H9 (cell line): ENCODE measurements around the gene SLC4A3. TPM values are rescaled to one million over a fixed set of nuclear protein-coding genes. Genes with fewer than 3 reads are reported as not detected.
A peak's percentile ranks its signal among the peaks of the same experiment; 100 is the strongest.

ENCODE experiments used
- DNase-seq: peaks from one replicate; pipeline ENCODE4 v3.0.0-alpha.2; 2017
- H2AFZ ChIP-seq: one replicate; pipeline ENCODE4 v1.6.1; 2013; ENCODE audit warnings: mild to moderate bottlenecking, low read length, control low read depth, moderate library complexity
- H2AK5ac ChIP-seq: 2 replicates; pipeline ENCODE4 v1.6.1; 2013; ENCODE audit warnings: low read length, control low read depth, mixed read lengths; ENCODE audit not compliant: insufficient read length
- H2BK120ac ChIP-seq: one replicate; pipeline ENCODE4 v1.6.1; 2013; ENCODE audit warnings: low read depth, mild to moderate bottlenecking, low read length, control low read depth, inconsistent platforms; ENCODE audit not compliant: poor library complexity, severe bottlenecking
- H2BK12ac ChIP-seq: 2 replicates; pipeline ENCODE4 v1.6.1; 2013; ENCODE audit warnings: low read length, control low read depth, mixed read lengths, low read depth; ENCODE audit not compliant: insufficient read length
- H2BK15ac ChIP-seq: 2 replicates; pipeline ENCODE4 v1.6.1; 2013; ENCODE audit warnings: low read depth, low read length, control low read depth
- H2BK20ac ChIP-seq: one replicate; pipeline ENCODE4 v1.6.1; 2013; ENCODE audit warnings: low read depth, mild to moderate bottlenecking, low read length, control low read depth, inconsistent platforms; ENCODE audit not compliant: poor library complexity, severe bottlenecking
- H2BK5ac ChIP-seq: 2 replicates; pipeline ENCODE4 v1.6.1; 2013; ENCODE audit warnings: low read length, control low read depth, mixed read lengths; ENCODE audit not compliant: insufficient read length
- H3K14ac ChIP-seq: 2 replicates; pipeline ENCODE4 v1.6.1; 2013; ENCODE audit warnings: low read length, control low read depth; ENCODE audit not compliant: insufficient read depth
- H3K18ac ChIP-seq: 2 replicates; pipeline ENCODE4 v1.6.1; 2013; ENCODE audit warnings: low read depth, mild to moderate bottlenecking, mixed read lengths, low read length, control low read depth; ENCODE audit not compliant: insufficient read length
- H3K23ac ChIP-seq: 2 replicates; pipeline ENCODE4 v1.6.1; 2013; ENCODE audit warnings: low read length, control low read depth, mixed read lengths, low read depth; ENCODE audit not compliant: insufficient read length
- H3K23me2 ChIP-seq: 2 replicates; pipeline ENCODE4 v1.6.1; 2013; ENCODE audit warnings: low read depth, mild to moderate bottlenecking, mixed read lengths, low read length, control low read depth; ENCODE audit not compliant: insufficient read length, poor library complexity, severe bottlenecking
- H3K27ac ChIP-seq: 2 replicates; pipeline ENCODE4 v1.5.1; 2013; ENCODE audit warnings: low read length, control low read depth, mixed read lengths, low read depth; ENCODE audit not compliant: insufficient read length
- H3K27me3 ChIP-seq: 2 replicates; pipeline ENCODE4 v1.6.1; 2013; ENCODE audit warnings: low read length, control low read depth, inconsistent platforms; ENCODE audit not compliant: insufficient read depth
- H3K4ac ChIP-seq: 2 replicates; pipeline ENCODE4 v1.6.1; 2013; ENCODE audit warnings: low read depth, mild to moderate bottlenecking, control low read depth, inconsistent platforms, low read length, moderate library complexity
- H3K4me1 ChIP-seq: 2 replicates; pipeline ENCODE4 v1.6.1; 2013; ENCODE audit warnings: low read length, control low read depth, inconsistent platforms; ENCODE audit not compliant: insufficient read depth
- H3K4me2 ChIP-seq: 2 replicates; pipeline ENCODE4 v1.6.1; 2013; ENCODE audit warnings: low read length, control low read depth, mixed read lengths; ENCODE audit not compliant: insufficient read length, insufficient read depth
- H3K56ac ChIP-seq: 2 replicates; pipeline ENCODE4 v1.6.1; 2013; ENCODE audit warnings: low read depth, mild to moderate bottlenecking, mixed read lengths, low read length, control low read depth; ENCODE audit not compliant: insufficient read length
- H3K79me1 ChIP-seq: 2 replicates; pipeline ENCODE4 v1.6.1; 2013; ENCODE audit warnings: low read depth, mild to moderate bottlenecking, moderate library complexity, low read length, control low read depth, inconsistent platforms; ENCODE audit not compliant: insufficient read depth, poor library complexity, severe bottlenecking
- H3K79me2 ChIP-seq: 2 replicates; pipeline ENCODE4 v1.6.1; 2013; ENCODE audit warnings: low read length, control low read depth, inconsistent platforms; ENCODE audit not compliant: insufficient read depth
- H3K9ac ChIP-seq: 2 replicates; pipeline ENCODE4 v1.6.1; 2013; ENCODE audit warnings: low read length, control low read depth, mixed read lengths; ENCODE audit not compliant: insufficient read length; ENCODE audit errors: extremely low read depth
- H3K9me3 ChIP-seq: one replicate; pipeline ENCODE4 v1.6.1; 2013; ENCODE audit warnings: low read depth, low read length, inconsistent platforms; ENCODE audit not compliant: control insufficient read depth
- H3T11ph ChIP-seq: one replicate; pipeline ENCODE4 v1.6.1; 2013; ENCODE audit warnings: mild to moderate bottlenecking, low read length, control low read depth, inconsistent platforms
- H4K20me1 ChIP-seq: one replicate; pipeline ENCODE4 v1.6.1; 2013; ENCODE audit not compliant: control insufficient read depth, insufficient read length, insufficient read depth
- H4K5ac ChIP-seq: 2 replicates; pipeline ENCODE4 v1.6.1; 2013; ENCODE audit warnings: low read depth, mild to moderate bottlenecking, mixed read lengths, low read length, control low read depth; ENCODE audit not compliant: insufficient read length
- H4K8ac ChIP-seq: replicated peaks from 2 replicates; pipeline ENCODE4 v1.6.1; 2013; ENCODE audit warnings: low read length, control low read depth, mixed read lengths, low read depth; ENCODE audit not compliant: insufficient read length
- H4K91ac ChIP-seq: 2 replicates; pipeline ENCODE4 v1.6.1; 2013; ENCODE audit warnings: low read depth, mild to moderate bottlenecking, moderate library complexity, mixed read lengths, low read length, control low read depth; ENCODE audit not compliant: insufficient read length
- H3K27ac Mint-ChIP-seq, 3 experiments: 2 replicates in 2 of 3; 3 replicates in 1 of 3; pipeline ENCODE4 v1.8.0; 2020 to 2021; ENCODE audit warnings: mixed read lengths in 3 of 3, mild to moderate bottlenecking in 1 of 3, moderate library complexity in 1 of 3
- H3K27me3 Mint-ChIP-seq: 2 replicates; pipeline ENCODE4 v1.8.0; 2021; ENCODE audit warnings: low read depth, mild to moderate bottlenecking, moderate library complexity, mixed read lengths
- H3K36me3 Mint-ChIP-seq, 3 experiments: 2 replicates in 2 of 3; 3 replicates in 1 of 3; pipeline ENCODE4 v1.8.0; 2020 to 2021; ENCODE audit warnings: low read depth in 3 of 3, mixed read lengths in 3 of 3; ENCODE audit not compliant: insufficient read depth in 1 of 3
- H3K4me1 Mint-ChIP-seq, 2 experiments: 2 replicates each; pipeline ENCODE4 v1.8.0; 2020; ENCODE audit warnings: mixed read lengths in 2 of 2
- H3K4me3 Mint-ChIP-seq, 2 experiments: 2 replicates in 1 of 2; 3 replicates in 1 of 2; pipeline ENCODE4 v1.8.0; 2020 to 2021; ENCODE audit warnings: mild to moderate bottlenecking in 2 of 2, mixed read lengths in 2 of 2, moderate library complexity in 1 of 2
- H3K9me3 Mint-ChIP-seq, 2 experiments: 2 replicates in 1 of 2; 3 replicates in 1 of 2; pipeline ENCODE4 v1.8.0; 2020; ENCODE audit warnings: mild to moderate bottlenecking in 2 of 2, mixed read lengths in 2 of 2, moderate library complexity in 1 of 2
- WGBS: extraction: QIAGEN DNeasy Blood & Tissue Kit; methylation state at CpG from one replicate; pipeline ENCODE4 v1.1.7; 2013; ENCODE audit warnings: missing lambda C conversion rate, low lambda C conversion rate, mixed read lengths; ENCODE audit not compliant: insufficient read length; ENCODE audit errors: extremely low coverage; 5-methylcytosine and 5-hydroxymethylcytosine counted together
- total RNA-seq: library from RNA; stranded (reverse); gene quantifications from 2 replicates; pipeline ENCODE4 v1.2.1, GENCODE V29; 2021
- TF ChIP-seq, protein P1 (sequence below): fragments of 200-600 bp; sonication (generic); conservative IDR thresholded peaks from 3 replicates; pipeline ENCODE4 v1.8.0; 2021; ENCODE audit warnings: antibody characterized with exemption, mild to moderate bottlenecking

The SLC4A3 gene
- total RNA-seq, 1 experiment from 2014 or later = 11.1 TPM

DNA sequence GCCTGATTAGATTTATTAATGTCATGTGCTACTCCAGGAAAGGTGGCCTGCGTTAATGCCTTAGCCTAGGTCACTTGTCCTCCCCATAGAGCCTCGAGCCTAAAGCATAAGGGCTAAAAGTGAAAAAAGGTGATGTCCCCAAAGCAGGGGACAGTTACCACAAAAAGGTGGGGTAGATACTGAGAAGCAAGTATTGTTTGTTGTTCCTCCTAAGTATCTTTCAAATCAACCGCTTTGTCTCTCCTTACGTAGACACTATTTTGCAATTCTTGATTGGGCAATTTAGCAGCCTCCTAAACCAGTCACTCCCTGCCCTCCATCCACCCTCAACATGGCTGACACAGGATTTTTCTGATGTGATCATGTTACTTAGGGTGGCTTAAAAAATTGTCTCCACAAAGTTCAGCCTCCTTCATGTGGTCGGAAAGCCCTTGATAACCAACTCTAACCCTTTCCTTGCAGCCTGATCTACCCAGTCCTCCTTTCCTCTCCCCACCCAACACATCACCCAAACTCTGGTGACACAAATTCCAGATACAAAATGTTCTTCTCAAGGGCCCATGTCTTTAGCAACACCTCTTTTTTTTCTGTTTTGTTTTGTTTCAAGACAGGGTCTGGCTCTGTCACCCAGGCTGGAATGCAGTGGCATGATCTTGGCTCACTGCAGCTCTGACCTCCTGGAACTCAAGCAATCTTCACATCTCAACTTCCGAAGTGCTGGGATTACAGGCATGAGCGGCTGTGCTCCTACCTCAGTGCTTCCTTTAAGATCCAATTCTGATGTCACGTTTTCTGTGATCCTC is 48.4 kb upstream of the SLC4A3 start:
- Histone ChIP-seq H3K18ac (no peak overlapping the region), H3K9me3 (no peaks in the 10 kb centered on the region), H3K27ac (no peak overlapping the region), H3K4ac (no peak overlapping the region), H3K79me2 (no peaks in the 10 kb centered on the region), H4K5ac (no peak overlapping the region), H4K91ac (no peak overlapping the region), H3K56ac (no peak overlapping the region), H3K23me2 (no peaks in the 10 kb centered on the region), H2BK5ac (no peak overlapping the region), H3K4me2 (no peak overlapping the region), H3K9ac (no peak overlapping the region), H3K4me1 (peaks cover 5% of the 10 kb centered on the region; the same call in 1 of the 2 replicates), H2BK15ac (no peak overlapping the region), H4K20me1 (no peaks in the 10 kb centered on the region), H2BK12ac (no peak overlapping the region), H4K8ac (no peak overlapping the region), H3K14ac (no peak overlapping the region), H2BK20ac (no peak overlapping the region), H3K27me3 (no peaks in the 10 kb centered on the region; the same call in 1 of the 2 replicates), H2BK120ac (no peak overlapping the region), H2AFZ (no peak overlapping the region), H3T11ph (no peak overlapping the region), H3K23ac (no peak overlapping the region), H2AK5ac (no peak overlapping the region), H3K79me1 (no peaks in the 10 kb centered on the region)
- Mint-ChIP-seq H3K9me3 (no peaks in the 10 kb centered on the region; a peak in 1 of 5 replicates), H3K27me3 (peaks cover 10% of the 10 kb centered on the region), H3K4me3 (no peak overlapping the region), H3K36me3 (no peaks in the 10 kb centered on the region), H3K4me1 (peaks cover 38 to 47% of the 10 kb centered on the region in 2 experiments), H3K27ac (peak overlapping the region in 2 of 3 experiments; percentile 0 to 66; a peak in 2 of 7 replicates)
- no peak for DNase-seq
- WGBS = no CpG with 5 or more reads among the region's 8 CpGs
- TF ChIP-seq, protein P1, sequence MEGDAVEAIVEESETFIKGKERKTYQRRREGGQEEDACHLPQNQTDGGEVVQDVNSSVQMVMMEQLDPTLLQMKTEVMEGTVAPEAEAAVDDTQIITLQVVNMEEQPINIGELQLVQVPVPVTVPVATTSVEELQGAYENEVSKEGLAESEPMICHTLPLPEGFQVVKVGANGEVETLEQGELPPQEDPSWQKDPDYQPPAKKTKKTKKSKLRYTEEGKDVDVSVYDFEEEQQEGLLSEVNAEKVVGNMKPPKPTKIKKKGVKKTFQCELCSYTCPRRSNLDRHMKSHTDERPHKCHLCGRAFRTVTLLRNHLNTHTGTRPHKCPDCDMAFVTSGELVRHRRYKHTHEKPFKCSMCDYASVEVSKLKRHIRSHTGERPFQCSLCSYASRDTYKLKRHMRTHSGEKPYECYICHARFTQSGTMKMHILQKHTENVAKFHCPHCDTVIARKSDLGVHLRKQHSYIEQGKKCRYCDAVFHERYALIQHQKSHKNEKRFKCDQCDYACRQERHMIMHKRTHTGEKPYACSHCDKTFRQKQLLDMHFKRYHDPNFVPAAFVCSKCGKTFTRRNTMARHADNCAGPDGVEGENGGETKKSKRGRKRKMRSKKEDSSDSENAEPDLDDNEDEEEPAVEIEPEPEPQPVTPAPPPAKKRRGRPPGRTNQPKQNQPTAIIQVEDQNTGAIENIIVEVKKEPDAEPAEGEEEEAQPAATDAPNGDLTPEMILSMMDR = no peak
